Mesendoderm (in vitro differentiated cells): ENCODE data around the gene ZNF574.

Experiments
- DNase-seq: peaks from one replicate; pipeline ENCODE4 v3.0.0; 2013
- H2AK5ac ChIP-seq: 2 replicates; pipeline ENCODE4 v1.6.1; 2013; ENCODE audit warnings: low read length, inconsistent platforms
- H2BK120ac ChIP-seq: 2 replicates; pipeline ENCODE4 v1.6.1; 2013; ENCODE audit warnings: low read depth, mild to moderate bottlenecking, low read length, moderate library complexity, mixed read lengths
- H2BK15ac ChIP-seq: replicated peaks from 2 replicates; pipeline ENCODE4 v1.6.1; 2013; ENCODE audit warnings: low read depth, mild to moderate bottlenecking, moderate library complexity
- H2BK5ac ChIP-seq: 2 replicates; pipeline ENCODE4 v1.6.1; 2013; ENCODE audit warnings: low read length, inconsistent platforms
- H3K18ac ChIP-seq: 2 replicates; pipeline ENCODE4 v1.6.1; 2013; ENCODE audit warnings: mild to moderate bottlenecking, low read length, mixed read lengths
- H3K23ac ChIP-seq: one replicate; pipeline ENCODE4 v1.6.1; 2013; ENCODE audit warnings: low read length
- H3K27ac ChIP-seq: 2 replicates; pipeline ENCODE4 v1.5.1; 2013; ENCODE audit warnings: low read depth, mild to moderate bottlenecking, inconsistent platforms, low read length, moderate library complexity
- H3K27me3 ChIP-seq: 2 replicates; pipeline ENCODE4 v1.6.1; 2013; ENCODE audit warnings: low read length, control low read depth, mild to moderate bottlenecking, inconsistent platforms; ENCODE audit not compliant: insufficient read depth, poor library complexity
- H3K36me3 ChIP-seq: 2 replicates; pipeline ENCODE4 v1.6.1; 2013; ENCODE audit warnings: low read length, inconsistent platforms; ENCODE audit not compliant: control insufficient read depth, insufficient read depth
- H3K4ac ChIP-seq: one replicate; pipeline ENCODE4 v1.6.1; 2013; ENCODE audit warnings: low read depth, mild to moderate bottlenecking, low read length, moderate library complexity
- H3K4me1 ChIP-seq: 2 replicates; pipeline ENCODE4 v1.6.1; 2013; ENCODE audit warnings: low read depth, low read length, inconsistent platforms; ENCODE audit not compliant: control insufficient read depth
- H3K4me2 ChIP-seq: 2 replicates; pipeline ENCODE4 v1.6.1; 2013; ENCODE audit warnings: low read length
- H3K4me3 ChIP-seq: 2 replicates; pipeline ENCODE4 v1.5.1; 2013; ENCODE audit warnings: mild to moderate bottlenecking, low read length
- H3K56ac ChIP-seq: one replicate; pipeline ENCODE4 v1.6.1; 2013; ENCODE audit warnings: low read length
- H3K79me1 ChIP-seq: 2 replicates; pipeline ENCODE4 v1.6.1; 2013; ENCODE audit warnings: low read length, inconsistent platforms
- H3K79me2 ChIP-seq: 2 replicates; pipeline ENCODE4 v1.6.1; 2013; ENCODE audit warnings: mild to moderate bottlenecking, low read length; ENCODE audit not compliant: control insufficient read depth, insufficient read depth
- H3K9ac ChIP-seq: 2 replicates; pipeline ENCODE4 v1.6.1; 2013; ENCODE audit warnings: low read length, inconsistent platforms
- H4K5ac ChIP-seq: one replicate; pipeline ENCODE4 v1.6.1; 2013; ENCODE audit warnings: low read length
- H4K8ac ChIP-seq: one replicate; pipeline ENCODE4 v1.6.1; 2013; ENCODE audit warnings: low read depth, mild to moderate bottlenecking, control low read depth, low read length, moderate library complexity
- WGBS: extraction: QIAGEN DNeasy Blood & Tissue Kit; methylation state at CpG from one replicate; pipeline ENCODE4 v1.1.7; 2013; ENCODE audit warnings: low lambda C conversion rate, missing lambda C conversion rate; ENCODE audit not compliant: insufficient coverage; ENCODE audit errors: extremely low coverage; 5-methylcytosine and 5-hydroxymethylcytosine counted together

Gene ZNF574

GRCh38 chr19:42088471-42089190 lies 12.7 kb downstream of the ZNF574 start:
- Histone ChIP-seq H4K8ac (no peak overlapping the region), H3K4ac (no peak overlapping the region), H3K4me2 (no peak overlapping the region), H2BK5ac (no peak overlapping the region), H2AK5ac (no peak overlapping the region), H2BK120ac (no peak overlapping the region), H3K56ac (peak overlapping the region; percentile 52), H3K79me2 (no peaks in the 10 kb centered on the region), H3K4me3 (no peak overlapping the region), H3K36me3 (no peaks in the 10 kb centered on the region), H3K27me3 (no peaks in the 10 kb centered on the region), H3K27ac (no peak overlapping the region), H3K18ac (no peak overlapping the region), H3K9ac (no peak overlapping the region), H2BK15ac (no peak overlapping the region), H3K23ac (no peak overlapping the region), H3K4me1 (no peaks in the 10 kb centered on the region), H4K5ac (no peak overlapping the region), H3K79me1 (no peaks in the 10 kb centered on the region)
- no CpG with 5 or more reads among the region's 18 CpGs for WGBS
- DNase-seq, result no peak

GRCh38 chr19:42089191-42089750 lies 13.3 kb downstream of the ZNF574 start:
- Histone ChIP-seq H3K4me1 (no peaks in the 10 kb centered on the region), H3K23ac (no peak overlapping the region), H3K56ac (peak overlapping the region; percentile 52), H3K79me1 (no peaks in the 10 kb centered on the region), H3K27me3 (no peaks in the 10 kb centered on the region), H3K9ac (no peak overlapping the region), H3K27ac (no peak overlapping the region), H4K5ac (no peak overlapping the region), H3K4ac (no peak overlapping the region), H4K8ac (no peak overlapping the region), H2BK5ac (no peak overlapping the region), H3K18ac (no peak overlapping the region), H3K4me3 (no peak overlapping the region), H2BK120ac (no peak overlapping the region), H3K79me2 (no peaks in the 10 kb centered on the region), H3K36me3 (no peaks in the 10 kb centered on the region), H3K4me2 (no peak overlapping the region), H2AK5ac (no peak overlapping the region), H2BK15ac (no peak overlapping the region)
- no CpG with 5 or more reads among the region's 13 CpGs for WGBS
- no peak for DNase-seq

- Histone ChIP-seq H3K4ac (no peak overlapping the region), H3K18ac (no peak overlapping the region), H3K4me2 (no peak overlapping the region), H3K27ac (no peak overlapping the region), H3K23ac (no peak overlapping the region), H4K5ac (no peak overlapping the region), H2BK5ac (no peak overlapping the region), H2BK120ac (no peak overlapping the region), H2AK5ac (no peak overlapping the region), H3K79me1 (no peaks in the 10 kb centered on the region), H3K79me2 (no peaks in the 10 kb centered on the region), H3K9ac (no peak overlapping the region), H4K8ac (no peak overlapping the region), H3K36me3 (no peaks in the 10 kb centered on the region), H2BK15ac (no peak overlapping the region), H3K4me1 (no peaks in the 10 kb centered on the region), H3K4me3 (no peak overlapping the region), H3K27me3 (no peaks in the 10 kb centered on the region), H3K56ac (no peak overlapping the region)
- no CpG with 5 or more reads among the region's 13 CpGs for WGBS
- no peak for DNase-seq
These were observed 13.8 kb downstream of the ZNF574 start for GRCh38 chr19:42089772-42090171.

GRCh38 chr19:42090672-42091071 lies 14.7 kb downstream of the ZNF574 start:
- no CpG with 5 or more reads among the region's 9 CpGs for WGBS
- no peak overlapping the region for H3K4me3 ChIP-seq
- no peak overlapping the region for H2BK5ac ChIP-seq
- DNase-seq, result no peak
- H3K27ac ChIP-seq, result no peak overlapping the region
- no peaks in the 10 kb centered on the region for H3K79me1 ChIP-seq
- H4K8ac ChIP-seq, result no peak overlapping the region
- H3K56ac ChIP-seq, result no peak overlapping the region
- no peak overlapping the region for H2AK5ac ChIP-seq
- H3K23ac ChIP-seq, result no peak overlapping the region
- H3K9ac ChIP-seq, result no peak overlapping the region
- no peak overlapping the region for H3K4ac ChIP-seq
- no peaks in the 10 kb centered on the region for H3K27me3 ChIP-seq
- no peaks in the 10 kb centered on the region for H3K79me2 ChIP-seq
- no peaks in the 10 kb centered on the region for H3K36me3 ChIP-seq
- H2BK15ac ChIP-seq, result no peak overlapping the region
- H4K5ac ChIP-seq, result no peak overlapping the region
- H3K4me2 ChIP-seq, result no peak overlapping the region
- H2BK120ac ChIP-seq, result no peak overlapping the region
- no peak overlapping the region for H3K18ac ChIP-seq
- no peaks in the 10 kb centered on the region for H3K4me1 ChIP-seq

- DNase-seq, result no peak
- Histone ChIP-seq H3K4me2 (no peak overlapping the region), H3K79me1 (no peaks in the 10 kb centered on the region), H3K27ac (no peak overlapping the region), H3K4ac (no peak overlapping the region), H3K18ac (no peak overlapping the region), H4K8ac (no peak overlapping the region), H2BK5ac (no peak overlapping the region), H2AK5ac (no peak overlapping the region), H3K4me3 (no peak overlapping the region), H3K4me1 (no peaks in the 10 kb centered on the region), H3K9ac (no peak overlapping the region), H3K36me3 (no peaks in the 10 kb centered on the region), H3K27me3 (no peaks in the 10 kb centered on the region), H2BK15ac (no peak overlapping the region), H3K23ac (no peak overlapping the region), H4K5ac (no peak overlapping the region), H2BK120ac (no peak overlapping the region), H3K79me2 (no peaks in the 10 kb centered on the region), H3K56ac (no peak overlapping the region)
- WGBS, result no CpG with 5 or more reads among the region's 13 CpGs
These were observed 15.3 kb downstream of the ZNF574 start for GRCh38 chr19:42091300-42091699.

GRCh38 chr19:42091742-42092141 lies 15.8 kb downstream of the ZNF574 start:
- Histone ChIP-seq H3K36me3 (no peaks in the 10 kb centered on the region), H3K4me1 (no peaks in the 10 kb centered on the region), H3K79me1 (no peaks in the 10 kb centered on the region), H3K4me3 (no peak overlapping the region), H3K18ac (no peak overlapping the region), H2BK5ac (no peak overlapping the region), H3K4ac (no peak overlapping the region), H3K79me2 (no peaks in the 10 kb centered on the region), H3K9ac (no peak overlapping the region), H2AK5ac (no peak overlapping the region), H4K5ac (no peak overlapping the region), H4K8ac (no peak overlapping the region), H3K27me3 (no peaks in the 10 kb centered on the region), H3K4me2 (no peak overlapping the region), H3K23ac (no peak overlapping the region), H3K56ac (no peak overlapping the region), H2BK120ac (no peak overlapping the region), H2BK15ac (no peak overlapping the region), H3K27ac (no peak overlapping the region)
- WGBS, result no CpG with 5 or more reads among the region's 10 CpGs
- DNase-seq, result no peak
